ENCODE measurements around the gene PRLR.
"Not testable (repeated sequence)": the region's sequence is repeated elsewhere in the genome, so short reads cannot be mapped to it uniquely, and the experiment has no call there.

The PRLR gene

DNA sequence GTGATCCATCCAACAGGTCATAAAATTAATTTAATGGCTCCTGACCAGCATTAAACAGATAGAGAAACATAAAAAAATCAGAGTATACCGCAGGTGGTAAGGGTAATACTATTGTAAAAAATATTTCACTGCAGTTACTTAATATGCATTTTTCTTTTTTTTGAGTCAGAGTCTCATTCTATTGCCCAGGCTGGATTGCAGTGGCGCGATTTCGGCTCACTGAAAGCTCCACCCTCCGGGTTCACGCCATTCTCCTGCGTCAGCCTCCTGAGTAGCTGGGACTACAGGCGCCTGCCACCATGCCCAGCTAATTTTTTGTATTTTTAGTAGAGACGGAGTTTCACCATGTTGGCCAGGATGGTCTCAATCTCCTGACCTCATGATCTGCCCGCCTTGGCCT is 15.1 kb upstream of the PRLR start:
- H3K27ac ChIP-seq (ENCODE audit: low read depth, low read length); H3K4me3 ChIP-seq (ENCODE audit: low read length); H3K4me1 ChIP-seq (ENCODE audit: control insufficient read depth, insufficient read depth, low read length); H3K9ac ChIP-seq (ENCODE audit: low read length); H3K36me3 ChIP-seq (ENCODE audit: control insufficient read depth, insufficient read depth, low read length); H3K27me3 ChIP-seq (ENCODE audit: control insufficient read depth, insufficient read depth, low read length): not testable (repeated sequence)

DNA sequence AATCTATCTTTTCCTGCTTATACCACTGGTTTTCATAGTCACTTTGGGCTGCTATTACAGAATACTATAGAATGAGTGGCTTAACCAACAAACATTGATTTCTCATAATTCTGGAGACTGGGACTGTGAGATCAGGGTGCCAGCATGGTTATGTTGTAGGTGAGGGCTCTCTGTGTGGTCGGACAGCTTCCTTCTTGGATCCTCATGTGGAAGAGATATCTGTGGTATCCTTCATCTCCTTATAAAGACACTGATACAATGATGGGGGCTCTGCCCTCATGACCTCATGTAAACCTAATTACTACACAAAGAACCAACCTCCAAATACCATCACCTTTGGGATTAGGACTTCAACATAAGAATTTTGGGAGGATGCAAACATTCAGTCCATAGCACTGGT is 13.9 kb upstream of the PRLR start:
- H3K9ac ChIP-seq (ENCODE audit: low read length) = no peak overlapping the region
- no peak overlapping the region for H3K27ac ChIP-seq (ENCODE audit: low read depth, low read length)
- H3K4me1 ChIP-seq (ENCODE audit: control insufficient read depth, insufficient read depth, low read length) = peaks cover 3% of the 10 kb centered on the region
- no peaks in the 10 kb centered on the region for H3K36me3 ChIP-seq (ENCODE audit: control insufficient read depth, insufficient read depth, low read length)
- H3K4me3 ChIP-seq (ENCODE audit: low read length) = no peak overlapping the region
- no peaks in the 10 kb centered on the region for H3K27me3 ChIP-seq (ENCODE audit: control insufficient read depth, insufficient read depth, low read length)

- no peak overlapping the region for H3K9ac ChIP-seq (ENCODE audit: low read length)
- peaks cover 3% of the 10 kb centered on the region for H3K4me1 ChIP-seq (ENCODE audit: control insufficient read depth, insufficient read depth, low read length)
- H3K27ac ChIP-seq (ENCODE audit: low read depth, low read length) = no peak overlapping the region
- H3K36me3 ChIP-seq (ENCODE audit: control insufficient read depth, insufficient read depth, low read length) = no peaks in the 10 kb centered on the region
- no peaks in the 10 kb centered on the region for H3K27me3 ChIP-seq (ENCODE audit: control insufficient read depth, insufficient read depth, low read length)
- no peak overlapping the region for H3K4me3 ChIP-seq (ENCODE audit: low read length)
Observed at GRCh38 chr5:35242702-35243258, 12.5 kb upstream of the PRLR start.

- Histone ChIP-seq H3K4me1 (ENCODE audit: control insufficient read depth, insufficient read depth, low read length) (no peaks in the 10 kb centered on the region), H3K36me3 (ENCODE audit: control insufficient read depth, insufficient read depth, low read length) (no peaks in the 10 kb centered on the region), H3K27me3 (ENCODE audit: control insufficient read depth, insufficient read depth, low read length) (no peaks in the 10 kb centered on the region), H3K4me3 (ENCODE audit: low read length) (no peak overlapping the region), H3K27ac (ENCODE audit: low read depth, low read length) (no peak overlapping the region), H3K9ac (ENCODE audit: low read length) (no peak overlapping the region)
Observed at GRCh38 chr5:35240892-35241291, 10.6 kb upstream of the PRLR start.

DNA sequence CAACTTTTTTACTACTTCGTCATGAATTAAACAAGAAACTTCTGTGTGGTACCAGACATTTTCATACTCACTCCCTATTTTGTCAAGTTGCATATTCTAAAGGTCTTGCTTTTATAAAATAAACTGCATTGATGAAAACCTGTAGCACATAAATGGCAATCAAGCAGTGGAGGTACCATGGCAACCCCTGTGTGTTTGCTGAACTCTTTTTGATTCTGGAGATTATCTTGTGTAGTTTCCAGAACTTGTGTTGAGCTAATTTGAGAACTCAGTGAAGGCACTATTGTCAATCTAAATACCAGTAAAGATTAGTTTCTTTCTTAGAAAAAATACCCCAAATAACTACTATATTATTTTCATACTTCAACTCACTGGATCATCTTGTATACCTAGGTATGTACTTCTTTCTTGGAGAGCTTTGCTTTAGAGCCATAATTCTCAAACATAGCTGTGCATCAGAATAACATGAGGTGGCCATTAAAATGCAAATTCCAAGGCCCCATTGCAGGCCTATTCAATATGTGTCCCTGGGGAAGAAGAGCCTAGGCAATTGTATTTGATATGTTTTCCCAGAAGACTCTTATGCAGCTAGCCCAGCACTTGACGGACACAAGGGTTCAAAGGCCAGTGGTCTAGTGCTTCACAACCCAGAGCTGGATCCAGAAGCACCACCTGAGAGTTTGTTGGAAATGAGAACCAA is 9.8 kb upstream of the PRLR start:
- Histone ChIP-seq H3K9ac (ENCODE audit: low read length) (no peak overlapping the region), H3K36me3 (ENCODE audit: control insufficient read depth, insufficient read depth, low read length) (no peaks in the 10 kb centered on the region), H3K4me3 (ENCODE audit: low read length) (no peak overlapping the region), H3K27me3 (ENCODE audit: control insufficient read depth, insufficient read depth, low read length) (no peaks in the 10 kb centered on the region), H3K27ac (ENCODE audit: low read depth, low read length) (no peak overlapping the region), H3K4me1 (ENCODE audit: control insufficient read depth, insufficient read depth, low read length) (no peaks in the 10 kb centered on the region)

- Histone ChIP-seq H3K36me3 (ENCODE audit: control insufficient read depth, insufficient read depth, low read length) (no peaks in the 10 kb centered on the region), H3K27me3 (ENCODE audit: control insufficient read depth, insufficient read depth, low read length) (no peaks in the 10 kb centered on the region), H3K27ac (ENCODE audit: low read depth, low read length) (no peak overlapping the region), H3K9ac (ENCODE audit: low read length) (no peak overlapping the region), H3K4me1 (ENCODE audit: control insufficient read depth, insufficient read depth, low read length) (no peaks in the 10 kb centered on the region), H3K4me3 (ENCODE audit: low read length) (no peak overlapping the region)
Observed at GRCh38 chr5:35239476-35239875, 9.2 kb upstream of the PRLR start.

DNA sequence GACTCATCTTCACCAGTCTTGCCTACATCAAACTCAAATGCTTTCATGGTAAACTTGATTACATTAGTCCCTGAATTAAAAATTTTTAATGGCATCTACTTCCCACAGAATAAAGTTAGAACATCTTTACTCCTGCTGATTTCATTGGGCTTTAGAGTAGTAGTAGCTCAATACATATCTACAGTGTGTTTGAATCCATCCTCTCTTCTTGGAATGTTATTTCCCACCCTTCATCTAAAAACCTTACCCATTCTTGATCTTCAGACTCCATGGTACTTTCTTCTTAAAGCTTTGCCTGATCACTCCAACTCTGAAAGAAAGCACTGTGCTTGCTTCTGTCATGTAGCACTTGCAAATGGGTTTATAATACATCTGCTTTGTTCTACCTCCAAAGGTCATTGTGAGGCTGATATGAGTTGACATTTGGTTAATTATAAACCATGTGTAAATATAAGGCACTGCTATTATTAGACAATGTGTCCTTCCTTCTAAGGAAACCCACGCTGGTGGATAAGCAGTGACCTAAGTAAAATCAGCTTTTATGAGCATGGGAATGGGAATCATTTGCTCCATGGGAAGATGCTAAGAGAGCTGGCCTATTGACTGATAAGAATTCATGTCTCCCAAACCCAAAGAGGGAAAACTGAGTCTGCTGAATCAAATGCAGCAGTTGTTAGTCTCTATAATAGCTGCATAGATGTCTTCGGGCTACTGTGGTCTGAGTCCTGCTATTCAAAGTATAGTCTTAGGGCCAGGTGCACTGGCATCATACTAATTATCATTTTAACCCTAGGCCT is 7.5 kb upstream of the PRLR start:
- Histone ChIP-seq H3K36me3 (ENCODE audit: control insufficient read depth, insufficient read depth, low read length) (no peaks in the 10 kb centered on the region), H3K4me1 (ENCODE audit: control insufficient read depth, insufficient read depth, low read length) (no peaks in the 10 kb centered on the region), H3K27ac (ENCODE audit: low read depth, low read length) (no peak overlapping the region), H3K27me3 (ENCODE audit: control insufficient read depth, insufficient read depth, low read length) (no peaks in the 10 kb centered on the region), H3K9ac (ENCODE audit: low read length) (no peak overlapping the region), H3K4me3 (ENCODE audit: low read length) (no peak overlapping the region)

- no peaks in the 10 kb centered on the region for H3K27me3 ChIP-seq (ENCODE audit: control insufficient read depth, insufficient read depth, low read length)
- no peak overlapping the region for H3K9ac ChIP-seq (ENCODE audit: low read length)
- H3K4me3 ChIP-seq (ENCODE audit: low read length) = no peak overlapping the region
- H3K36me3 ChIP-seq (ENCODE audit: control insufficient read depth, insufficient read depth, low read length) = no peaks in the 10 kb centered on the region
- no peaks in the 10 kb centered on the region for H3K4me1 ChIP-seq (ENCODE audit: control insufficient read depth, insufficient read depth, low read length)
- no peak overlapping the region for H3K27ac ChIP-seq (ENCODE audit: low read depth, low read length)
Observed at GRCh38 chr5:35236770-35237169, 6.5 kb upstream of the PRLR start.

DNA sequence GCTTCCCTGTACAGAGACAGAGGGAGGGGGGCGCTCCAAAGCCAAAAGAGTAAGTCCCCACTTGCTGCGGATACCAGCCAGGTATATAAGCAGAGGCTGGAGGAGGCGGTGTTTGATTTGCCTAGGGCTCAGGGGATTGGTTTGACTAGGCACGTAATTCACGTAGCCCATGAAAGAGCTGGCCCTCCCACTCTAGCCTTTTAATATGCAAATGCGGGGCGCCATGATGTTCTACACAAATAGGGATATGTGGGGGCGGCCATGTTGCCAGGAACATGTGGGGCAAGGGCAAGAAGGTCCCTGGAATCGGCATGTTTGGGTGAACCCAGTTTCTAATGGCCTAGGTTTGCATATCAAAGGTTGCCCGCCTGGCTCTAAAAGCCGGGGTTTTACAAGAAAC is 3.3 kb upstream of the PRLR start:
- Histone ChIP-seq H3K27ac (ENCODE audit: low read depth, low read length) (no peak overlapping the region), H3K27me3 (ENCODE audit: control insufficient read depth, insufficient read depth, low read length) (peaks cover 4% of the 10 kb centered on the region), H3K9ac (ENCODE audit: low read length) (no peak overlapping the region), H3K4me1 (ENCODE audit: control insufficient read depth, insufficient read depth, low read length) (peaks cover 3% of the 10 kb centered on the region), H3K4me3 (ENCODE audit: low read length) (no peak overlapping the region), H3K36me3 (ENCODE audit: control insufficient read depth, insufficient read depth, low read length) (no peaks in the 10 kb centered on the region)

GRCh38 chr5:35233121-35233520 is 2.8 kb upstream of the PRLR start:
- Histone ChIP-seq H3K4me3 (ENCODE audit: low read length) (no peak overlapping the region), H3K36me3 (ENCODE audit: control insufficient read depth, insufficient read depth, low read length) (no peaks in the 10 kb centered on the region), H3K27ac (ENCODE audit: low read depth, low read length) (no peak overlapping the region), H3K27me3 (ENCODE audit: control insufficient read depth, insufficient read depth, low read length) (peaks cover 4% of the 10 kb centered on the region), H3K4me1 (ENCODE audit: control insufficient read depth, insufficient read depth, low read length) (peaks cover 3% of the 10 kb centered on the region), H3K9ac (ENCODE audit: low read length) (no peak overlapping the region)

DNA sequence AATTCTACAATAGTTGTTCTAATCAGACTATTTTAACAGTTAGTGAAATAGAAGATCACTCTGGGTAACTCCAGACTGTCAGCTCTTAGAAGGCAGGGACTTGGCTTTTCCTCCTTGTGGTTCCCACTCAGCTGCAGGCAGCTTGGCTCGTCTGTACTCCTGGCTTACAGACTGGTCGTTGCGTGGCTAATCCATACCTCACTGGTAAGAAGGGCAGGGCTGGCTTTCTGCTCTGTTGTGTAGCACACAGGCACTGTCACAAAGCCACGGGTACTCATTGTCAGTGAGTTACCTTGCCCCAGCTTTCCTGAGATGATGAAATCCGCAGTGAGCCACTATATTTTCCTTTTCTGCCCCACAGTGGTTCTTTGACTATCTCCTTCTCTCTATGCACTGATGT is 1.8 kb upstream of the PRLR start:
- peaks cover 4% of the 10 kb centered on the region for H3K27me3 ChIP-seq (ENCODE audit: control insufficient read depth, insufficient read depth, low read length)
- no peak overlapping the region for H3K9ac ChIP-seq (ENCODE audit: low read length)
- H3K36me3 ChIP-seq (ENCODE audit: control insufficient read depth, insufficient read depth, low read length) = no peaks in the 10 kb centered on the region
- H3K4me3 ChIP-seq (ENCODE audit: low read length) = no peak overlapping the region
- H3K27ac ChIP-seq (ENCODE audit: low read depth, low read length) = no peak overlapping the region
- peaks cover 3% of the 10 kb centered on the region for H3K4me1 ChIP-seq (ENCODE audit: control insufficient read depth, insufficient read depth, low read length)

GRCh38 chr5:35229076-35230037 is 930 bp downstream of the PRLR start:
- Histone ChIP-seq H3K27ac (ENCODE audit: low read depth, low read length) (no peak overlapping the region), H3K9ac (ENCODE audit: low read length) (no peak overlapping the region), H3K4me1 (ENCODE audit: control insufficient read depth, insufficient read depth, low read length) (peaks cover 3% of the 10 kb centered on the region), H3K27me3 (ENCODE audit: control insufficient read depth, insufficient read depth, low read length) (peaks cover 4% of the 10 kb centered on the region), H3K36me3 (ENCODE audit: control insufficient read depth, insufficient read depth, low read length) (no peaks in the 10 kb centered on the region), H3K4me3 (ENCODE audit: low read length) (peak overlapping the region; percentile 66)

Measured in rectal smooth muscle tissue (tissue), 1 donor.